Gastrocnemius medialis (tissue), 4 donors: Measurements from ENCODE around the gene LUC7L3. TPM values are rescaled to one million over a fixed set of nuclear protein-coding genes. Genes with fewer than 3 reads are reported as not detected.

Experiments
- ATAC-seq, 2 donors: fragments of 150-250 bp; one replicate each; pipeline ENCODE4 v1.9.1; 2016
- DNase-seq, 2 donors: peaks; one replicate each; pipeline ENCODE4 v3.0.0-alpha.2; 2019
- H3K27ac ChIP-seq, 4 donors: fragments of 200-600 bp; sonication (generic); 1 replicate in 1 of 4; 2 replicates in 3 of 4; pipeline ENCODE4 v1.5.1; 2016 to 2018; ENCODE audit warnings: mild to moderate bottlenecking in 2 of 4, moderate library complexity in 1 of 4
- H3K27me3 ChIP-seq, 3 donors: fragments of 200-600 bp; sonication (generic) in 2 of 3; 1 replicate in 1 of 3; 2 replicates in 2 of 3; pipeline versions ENCODE4 v1.5.1 to v1.6.0; 2016 to 2019; ENCODE audit warnings: mild to moderate bottlenecking in 1 of 3, moderate library complexity in 1 of 3
- H3K36me3 ChIP-seq, 2 donors: fragments of 200-600 bp; sonication (generic) in 1 of 2; one replicate each; pipeline ENCODE4 v1.5.1; 2017 to 2018
- H3K4me1 ChIP-seq, 2 donors: fragments of 200-600 bp; sonication (generic) in 1 of 2; one replicate each; pipeline ENCODE4 v1.5.1; 2016 to 2017; ENCODE audit warnings: mild to moderate bottlenecking in 2 of 2
- H3K4me3 ChIP-seq, 4 donors: fragments of 200-600 bp; sonication (generic) in 3 of 4; 1 replicate in 1 of 4; 2 replicates in 3 of 4; pipeline ENCODE4 v1.5.1; 2016 to 2019; ENCODE audit warnings: mild to moderate bottlenecking in 2 of 4
- H3K9me3 ChIP-seq, 3 donors: fragments of 200-600 bp; sonication (generic) in 2 of 3; 1 replicate in 1 of 3; 2 replicates in 2 of 3; pipeline ENCODE4 v1.5.1; 2016 to 2019
- POLR2A ChIP-seq, 2 donors: fragments of 450-650 bp; IDR thresholded peaks; one replicate each; pipeline ENCODE4 v1.6.1; 2017; ENCODE audit warnings: antibody characterized with exemption in 2 of 2, mild to moderate bottlenecking in 2 of 2, moderate library complexity in 2 of 2
- in situ Hi-C, 4 donors: fragments of 200-750 bp; cut with MboI; loops; one replicate each; pipeline versions ENCODE4 v1.15.0 to v1.8.0; 2017; ENCODE audit warnings: low sequenced_read_pairs in 4 of 4
- intact Hi-C: fragments of 100-400 bp; cut with DNase I; formaldehyde crosslinking; loops from one replicate; pipeline ENCODE4 v1.15.1; 2023; ENCODE audit warnings: low total_unique reads
- total RNA-seq, 4 donors: library from RNA; depleted of rRNA; stranded (reverse); fragments of >200 nt; gene quantifications; one replicate each; pipeline versions ENCODE4 v1.1.0 to v1.2.3, GENCODE V29; 2016
- TF ChIP-seq, protein P1 (sequence below), 5 experiments: fragments of 450-650 bp in 3 of 5; fragments of 200-600 bp in 2 of 5; sonication (generic) in 2 of 5; IDR thresholded peaks in 4 of 5; conservative IDR thresholded peaks in 1 of 5; 1 replicate in 4 of 5; 2 replicates in 1 of 5; pipeline ENCODE4 v1.5.1; 2016 to 2019; ENCODE audit warnings: antibody characterized with exemption in 5 of 5, mild to moderate bottlenecking in 3 of 5, moderate library complexity in 3 of 5

LUC7L3 gene
- total RNA-seq, 4 donors from 2014 or later: 10.4 to 67.3 (median 25.7) TPM

DNA sequence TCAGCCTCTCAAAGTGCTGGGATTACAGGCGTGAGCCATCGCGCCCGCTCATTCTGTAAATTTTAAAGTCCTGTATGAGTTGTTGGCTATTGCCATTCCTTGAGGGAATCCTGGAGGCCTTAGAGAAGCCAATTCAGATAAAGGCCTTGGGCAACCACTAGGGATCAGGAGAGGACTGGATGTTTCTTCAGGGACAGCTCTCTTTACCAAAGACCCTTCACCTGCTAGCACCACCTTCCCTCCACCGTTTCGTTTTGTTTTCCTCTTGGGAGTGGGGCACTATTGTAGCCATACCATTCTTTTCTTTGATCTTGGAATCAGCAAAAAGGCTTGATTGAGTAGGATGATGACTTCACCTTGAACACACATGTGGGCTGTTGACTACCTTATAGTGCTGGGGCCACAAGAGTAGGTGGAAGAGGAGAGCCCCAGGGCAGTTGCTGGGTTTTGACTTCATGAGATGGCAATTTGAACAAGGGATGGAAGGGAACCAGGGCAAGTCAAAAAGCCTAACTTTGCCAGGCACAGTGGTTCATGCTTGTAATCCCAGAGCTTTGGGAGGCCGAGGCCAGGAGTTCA is 54.9 kb downstream of the LUC7L3 start:
- TF ChIP-seq, protein P1, sequence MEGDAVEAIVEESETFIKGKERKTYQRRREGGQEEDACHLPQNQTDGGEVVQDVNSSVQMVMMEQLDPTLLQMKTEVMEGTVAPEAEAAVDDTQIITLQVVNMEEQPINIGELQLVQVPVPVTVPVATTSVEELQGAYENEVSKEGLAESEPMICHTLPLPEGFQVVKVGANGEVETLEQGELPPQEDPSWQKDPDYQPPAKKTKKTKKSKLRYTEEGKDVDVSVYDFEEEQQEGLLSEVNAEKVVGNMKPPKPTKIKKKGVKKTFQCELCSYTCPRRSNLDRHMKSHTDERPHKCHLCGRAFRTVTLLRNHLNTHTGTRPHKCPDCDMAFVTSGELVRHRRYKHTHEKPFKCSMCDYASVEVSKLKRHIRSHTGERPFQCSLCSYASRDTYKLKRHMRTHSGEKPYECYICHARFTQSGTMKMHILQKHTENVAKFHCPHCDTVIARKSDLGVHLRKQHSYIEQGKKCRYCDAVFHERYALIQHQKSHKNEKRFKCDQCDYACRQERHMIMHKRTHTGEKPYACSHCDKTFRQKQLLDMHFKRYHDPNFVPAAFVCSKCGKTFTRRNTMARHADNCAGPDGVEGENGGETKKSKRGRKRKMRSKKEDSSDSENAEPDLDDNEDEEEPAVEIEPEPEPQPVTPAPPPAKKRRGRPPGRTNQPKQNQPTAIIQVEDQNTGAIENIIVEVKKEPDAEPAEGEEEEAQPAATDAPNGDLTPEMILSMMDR (IDR thresholded peaks at IDR 0.05 in 4 of 5, conservative IDR thresholded peaks at IDR 0.05 in 1 of 5): no peak
- no peak for TF ChIP-seq POLR2A (IDR thresholded peaks at IDR 0.05)
- Histone ChIP-seq H3K27me3 (no peaks in the 10 kb centered on the region), H3K4me3 (no peak overlapping the region), H3K36me3 (no peaks in the 10 kb centered on the region), H3K4me1 (no peaks in the 10 kb centered on the region), H3K27ac (no peak overlapping the region), H3K9me3 (no peaks in the 10 kb centered on the region)
- intact Hi-C loops (no loop called here), in situ Hi-C loops (no loop called here)
- no peak for ATAC-seq
- no peak for DNase-seq

DNA sequence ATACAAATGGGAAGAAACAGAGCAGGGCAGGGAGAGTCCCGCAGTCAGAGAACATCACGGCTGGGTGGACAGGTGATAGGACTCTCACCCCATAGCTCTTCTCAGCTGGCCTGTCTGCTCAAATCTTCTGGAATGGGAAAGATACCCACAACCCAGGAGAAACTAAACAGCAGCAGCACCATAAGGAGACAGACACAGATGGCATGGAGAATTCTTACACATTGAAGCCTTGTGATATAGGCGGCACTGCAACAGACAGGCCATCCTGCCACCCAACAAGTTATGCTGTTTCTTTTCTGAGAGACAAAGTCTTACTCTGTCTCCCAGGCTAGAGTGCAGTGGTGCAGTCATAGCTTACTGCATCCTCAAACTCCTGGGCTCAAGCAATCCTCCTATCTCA is 56.5 kb downstream of the LUC7L3 start:
- in situ Hi-C loops (no loop called here), intact Hi-C loops (no loop called here)
- ATAC-seq (no peak), DNase-seq (no peak)
- no peaks in the 10 kb centered on the region for H3K9me3 ChIP-seq
- H3K4me3 ChIP-seq: no peak overlapping the region
- no peaks in the 10 kb centered on the region for H3K36me3 ChIP-seq
- H3K4me1 ChIP-seq: no peaks in the 10 kb centered on the region
- TF ChIP-seq, protein P1 (IDR thresholded peaks at IDR 0.05 in 4 of 5, conservative IDR thresholded peaks at IDR 0.05 in 1 of 5): no peak
- no peak for TF ChIP-seq POLR2A (IDR thresholded peaks at IDR 0.05)
- no peak overlapping the region for H3K27ac ChIP-seq
- no peaks in the 10 kb centered on the region for H3K27me3 ChIP-seq

DNA sequence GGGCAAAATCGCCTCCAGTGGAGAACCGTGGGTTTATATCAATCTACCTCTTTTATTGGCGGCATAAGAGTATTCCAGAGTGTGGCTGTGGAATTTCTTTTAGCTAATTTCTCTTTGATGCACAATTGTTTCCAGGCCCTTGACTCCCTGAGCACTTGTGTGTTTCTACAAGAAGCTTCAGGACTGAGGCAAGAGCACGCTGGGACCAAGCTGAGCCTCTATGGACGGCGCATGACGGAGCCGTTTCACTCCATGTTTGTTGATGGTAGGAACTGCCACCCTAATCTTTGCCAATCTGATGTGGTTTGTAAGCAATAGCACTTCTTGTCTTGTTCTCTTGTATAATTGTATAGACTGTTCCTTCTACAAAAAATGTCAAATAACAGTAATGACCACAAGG is 59.1 kb downstream of the LUC7L3 start:
- no peaks in the 10 kb centered on the region for H3K4me1 ChIP-seq
- DNase-seq (no peak), ATAC-seq (no peak)
- in situ Hi-C loops (no loop called here), intact Hi-C loops (no loop called here)
- H3K9me3 ChIP-seq: no peaks in the 10 kb centered on the region
- no peak overlapping the region for H3K4me3 ChIP-seq
- no peaks in the 10 kb centered on the region for H3K36me3 ChIP-seq
- no peak overlapping the region for H3K27ac ChIP-seq
- TF ChIP-seq, protein P1 (IDR thresholded peaks at IDR 0.05 in 4 of 5, conservative IDR thresholded peaks at IDR 0.05 in 1 of 5): no peak
- TF ChIP-seq POLR2A (IDR thresholded peaks at IDR 0.05): no peak
- no peaks in the 10 kb centered on the region for H3K27me3 ChIP-seq

DNA sequence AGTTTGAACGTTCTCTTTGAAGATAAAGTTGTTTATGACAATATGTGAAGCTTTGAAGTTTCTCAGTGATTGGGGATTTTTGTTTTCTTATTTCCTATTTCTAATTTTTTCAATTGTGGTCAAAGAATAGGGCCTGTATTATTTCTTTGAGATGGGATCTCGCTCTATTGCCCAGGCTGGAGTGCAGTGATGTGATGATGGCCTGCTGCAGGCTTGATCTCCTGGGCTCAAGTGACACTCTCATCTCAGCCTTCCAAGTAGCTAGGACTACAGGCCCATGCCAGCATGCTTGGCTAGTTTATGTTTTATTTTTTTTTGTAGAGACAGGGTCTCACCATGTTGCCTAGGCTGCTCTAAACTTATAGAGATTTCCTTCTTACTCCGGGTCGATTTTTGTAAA is 59.6 kb downstream of the LUC7L3 start:
- ATAC-seq: no peak
- DNase-seq: no peak
- H3K4me1 ChIP-seq: no peaks in the 10 kb centered on the region
- intact Hi-C loops (no loop called here), in situ Hi-C loops (no loop called here)
- TF ChIP-seq POLR2A (IDR thresholded peaks at IDR 0.05): no peak
- H3K4me3 ChIP-seq: no peak overlapping the region
- H3K36me3 ChIP-seq: no peaks in the 10 kb centered on the region
- no peak overlapping the region for H3K27ac ChIP-seq
- H3K27me3 ChIP-seq: no peaks in the 10 kb centered on the region
- no peaks in the 10 kb centered on the region for H3K9me3 ChIP-seq

DNA sequence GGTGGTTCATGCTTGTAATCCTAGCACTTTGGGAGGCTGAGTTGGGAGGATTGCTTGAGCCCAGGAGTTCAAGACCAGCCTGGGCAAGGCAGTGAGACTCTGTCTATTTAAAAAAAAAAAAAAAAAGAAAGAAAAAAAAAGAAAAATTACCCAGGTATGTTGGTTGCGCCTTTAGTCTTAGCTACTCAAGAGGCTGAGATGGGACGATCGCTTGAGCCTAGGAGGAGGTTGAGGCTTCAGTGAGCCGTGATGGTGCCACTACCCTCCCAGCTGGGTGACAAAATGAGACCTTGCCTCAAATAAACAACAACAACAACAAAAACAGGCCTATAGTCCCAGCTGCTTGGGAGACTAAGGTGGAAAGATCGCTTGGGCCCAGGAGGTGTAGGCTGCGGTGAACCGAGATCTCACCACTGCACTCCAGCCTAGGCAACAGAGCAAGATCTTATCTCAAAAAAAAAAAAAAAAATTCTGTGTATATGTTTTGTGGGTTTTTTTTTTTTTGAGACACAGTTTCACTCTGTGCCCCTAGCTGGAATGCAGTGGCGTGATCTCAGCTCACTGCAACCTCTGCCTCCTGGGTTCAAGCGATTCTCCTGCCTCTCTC is 60.4 kb downstream of the LUC7L3 start:
- Histone ChIP-seq H3K9me3 (no peaks in the 10 kb centered on the region), H3K27me3 (no peaks in the 10 kb centered on the region), H3K4me1 (no peaks in the 10 kb centered on the region), H3K27ac (no peak overlapping the region), H3K36me3 (no peaks in the 10 kb centered on the region), H3K4me3 (no peak overlapping the region)
- ATAC-seq (no peak), DNase-seq (no peak)
- TF ChIP-seq, protein P1 (IDR thresholded peaks at IDR 0.05 in 4 of 5, conservative IDR thresholded peaks at IDR 0.05 in 1 of 5): no peak
- TF ChIP-seq POLR2A (IDR thresholded peaks at IDR 0.05): no peak
- intact Hi-C loops: no loop called here
- in situ Hi-C loops: loop anchor here (5.0 to 10.0 kb wide), 3 partner anchors 62 to 177 kb away; no protein-coding TSS in a partner anchor
